Measurements from ENCODE around the gene PRG3. TPM values are rescaled to one million over a fixed set of nuclear protein-coding genes. Genes with fewer than 3 reads are reported as not detected.

The PRG3 gene
- total and polyA plus RNA-seq, 9 of the 15 experiments (the other 6 are each of a cell fraction or from before 2014, with no cell fraction given): 0.18 to 0.55 (median 0.38) TPM; not detected in 6

- 0 out of 2 replicates have a peak, but pooled peaks have one; percentile 44 for TF ChIP-seq RREB1 (CRISPR knock-in tag; IDR thresholded peaks at IDR 0.05)
- peak; percentile 63; the same call in 1 of the 2 replicates for TF ChIP-seq DEAF1 (CRISPR knock-in tag; IDR thresholded peaks at IDR 0.05)
- TF ChIP-seq STAT5A (IDR thresholded peaks at IDR 0.05; ENCODE audit: borderline replicate concordance, low read length): no peak
- TF ChIP-seq MTA3 (IDR thresholded peaks at IDR 0.05; ENCODE audit: borderline replicate concordance): peak; percentile 45; the same call in 1 of the 2 replicates
- peak in 1 of 2 experiments; percentile 77; a peak in 2 of 4 replicates for TF ChIP-seq RCOR1 (IDR thresholded peaks at IDR 0.05; ENCODE audit: borderline replicate concordance in 1 of 2, low read depth in 2 of 2, low read length in 2 of 2)
- TF ChIP-seq EP300 (IDR thresholded peaks at IDR 0.05; ENCODE audit: low read length): 0 out of 2 replicates have a peak, but pooled peaks have one; percentile 18
- TF ChIP-seq MYC (IDR thresholded peaks at IDR 0.05; ENCODE audit: low read depth, low read length): peak; percentile 47
- TF ChIP-seq MYC (CRISPR knock-in tag; IDR thresholded peaks at IDR 0.05; ENCODE audit: borderline replicate concordance, low read depth): no peak
- no peak for TF ChIP-seq SMARCA5 (IDR thresholded peaks at IDR 0.05)
- TF ChIP-seq POLR3A (IDR thresholded peaks at IDR 0.05; ENCODE audit: borderline replicate concordance, extremely low read depth, insufficient read depth, insufficient read length): no peak
- no peak for TF ChIP-seq KDM5B (IDR thresholded peaks at IDR 0.05; ENCODE audit: insufficient replicate concordance, low read depth, low read length)
- TF ChIP-seq CEBPG (CRISPR knock-in tag; IDR thresholded peaks at IDR 0.05): peak; percentile 59
- no peak for TF ChIP-seq CEBPG (tag; conservative IDR thresholded peaks at IDR 0.05 in 1 of 2, IDR thresholded peaks at IDR 0.05 in 1 of 2)
- no peak for TF ChIP-seq PTTG1 (tag; IDR thresholded peaks at IDR 0.05; ENCODE audit: low read depth)
- TF ChIP-seq PPARD (CRISPR knock-in tag; IDR thresholded peaks at IDR 0.05): no peak
- TF ChIP-seq ATF7 (IDR thresholded peaks at IDR 0.05): peak; percentile 29; the same call in 1 of the 2 replicates
- TF ChIP-seq, protein P1, sequence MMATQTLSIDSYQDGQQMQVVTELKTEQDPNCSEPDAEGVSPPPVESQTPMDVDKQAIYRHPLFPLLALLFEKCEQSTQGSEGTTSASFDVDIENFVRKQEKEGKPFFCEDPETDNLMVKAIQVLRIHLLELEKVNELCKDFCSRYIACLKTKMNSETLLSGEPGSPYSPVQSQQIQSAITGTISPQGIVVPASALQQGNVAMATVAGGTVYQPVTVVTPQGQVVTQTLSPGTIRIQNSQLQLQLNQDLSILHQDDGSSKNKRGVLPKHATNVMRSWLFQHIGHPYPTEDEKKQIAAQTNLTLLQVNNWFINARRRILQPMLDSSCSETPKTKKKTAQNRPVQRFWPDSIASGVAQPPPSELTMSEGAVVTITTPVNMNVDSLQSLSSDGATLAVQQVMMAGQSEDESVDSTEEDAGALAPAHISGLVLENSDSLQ (IDR thresholded peaks at IDR 0.05): peak; percentile 97
Observed at GRCh38 chr11:57340039-57340615, 40.8 kb downstream of the PRG3 start (continued).

Data from K562 (cell line).